GM21367 (cell line): ENCODE measurements around the gene GRM5.
"Not testable (repeated sequence)": the region's sequence is repeated elsewhere in the genome, so short reads cannot be mapped to it uniquely, and the experiment has no call there.

Experiments
- ATAC-seq: cut with Tn5 transposase; IDR thresholded peaks from one replicate; pipeline ENCODE4 v1.9.1; 2021; ENCODE audit not compliant: unreplicated experiment

Gene GRM5

DNA sequence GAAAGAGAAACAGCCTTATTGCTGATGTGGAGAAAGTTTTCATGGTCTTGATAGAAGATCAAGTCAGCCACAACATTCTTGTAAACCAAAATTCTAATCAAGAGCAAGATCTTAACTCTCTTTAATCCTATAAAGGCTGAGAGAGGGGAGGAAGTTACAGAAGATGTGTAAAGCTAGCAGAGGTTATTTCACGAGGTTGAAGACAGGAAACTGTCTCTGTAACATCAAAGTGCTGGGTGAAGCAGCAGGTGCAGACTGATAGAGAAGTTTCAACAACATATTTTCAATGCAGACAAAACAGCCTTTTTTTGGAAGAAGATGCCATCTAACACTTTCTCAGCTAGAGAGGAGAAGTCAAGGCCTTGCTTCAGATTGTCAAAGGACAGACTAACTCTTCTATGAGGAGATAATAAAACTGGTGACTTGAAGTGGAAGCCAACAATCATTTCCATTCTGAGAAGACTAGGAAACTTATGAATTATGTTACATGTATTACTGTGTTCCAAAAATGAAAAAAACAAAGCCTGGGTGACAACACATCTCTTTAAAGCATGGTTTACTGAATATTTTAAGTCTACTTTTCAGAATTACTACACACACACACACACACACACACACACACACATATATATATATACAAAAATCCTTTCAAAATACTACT lies 221.9 kb downstream of the GRM5 start:
- ATAC-seq: not testable (repeated sequence)

DNA sequence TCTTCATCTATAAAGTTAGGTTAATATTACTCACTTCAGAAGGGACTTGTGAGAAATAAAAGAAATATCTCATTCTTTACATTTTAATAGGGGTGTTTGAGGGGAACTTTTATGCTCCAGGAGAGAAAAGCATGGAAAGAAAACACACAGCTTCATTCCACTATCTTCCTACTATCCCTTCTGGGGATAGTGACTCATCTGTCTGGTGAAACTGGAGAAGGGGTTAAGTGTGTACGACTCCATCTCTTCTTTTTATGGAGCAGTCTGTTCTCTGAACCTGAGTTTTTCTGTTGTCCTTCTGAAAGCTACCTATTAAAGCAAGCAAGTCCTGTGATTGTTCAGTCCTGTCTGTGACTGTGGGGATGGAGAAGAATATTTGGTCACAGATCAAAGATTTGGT lies 227.6 kb downstream of the GRM5 start:
- ATAC-seq: not testable (repeated sequence)

DNA sequence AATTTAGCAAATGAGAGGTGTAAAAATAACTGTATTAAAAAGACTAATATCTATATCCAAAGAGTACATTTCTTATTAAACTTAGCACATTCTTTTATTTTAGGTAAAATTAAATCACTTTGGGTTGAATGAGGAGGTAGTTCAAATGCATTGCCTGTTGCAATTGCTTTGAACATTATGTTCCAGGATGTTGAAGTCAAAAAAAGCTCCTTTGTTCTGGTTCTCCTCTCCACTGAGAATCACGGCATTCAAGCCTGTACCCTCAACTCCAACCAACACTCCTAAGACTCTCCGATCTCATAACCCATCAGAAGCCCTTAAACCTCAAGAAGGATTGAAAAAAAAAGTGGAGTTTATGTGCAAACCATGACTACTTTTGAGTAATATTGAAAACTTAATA lies 230.1 kb downstream of the GRM5 start:
- ATAC-seq: not testable (repeated sequence)

DNA sequence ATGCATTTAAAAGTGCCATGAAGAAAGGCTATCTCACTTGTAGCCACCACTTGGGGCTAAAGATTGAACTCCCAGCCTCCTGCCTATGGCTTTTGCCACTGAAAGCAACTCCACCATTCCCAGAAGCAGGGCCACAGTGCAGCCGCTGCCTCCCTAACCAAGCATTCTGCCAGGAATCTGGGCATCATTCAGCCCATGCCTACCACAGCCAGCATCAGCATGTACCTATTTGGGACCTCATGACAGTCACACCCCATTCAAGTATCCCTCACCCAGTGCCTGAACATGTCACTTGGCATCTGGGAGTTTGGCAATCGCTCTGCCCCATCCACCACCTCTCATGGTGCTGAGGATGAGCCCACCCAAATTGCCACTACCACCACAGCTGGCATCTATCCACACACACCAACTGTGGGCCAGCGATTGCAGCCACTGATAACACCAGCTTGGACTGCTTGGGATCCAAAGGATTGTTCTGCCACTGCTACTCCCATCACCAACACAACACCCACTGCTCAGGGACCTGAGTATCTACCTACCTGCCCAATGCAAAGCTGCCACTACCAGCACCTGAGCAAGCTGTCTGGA lies 234.4 kb downstream of the GRM5 start:
- no peak for ATAC-seq

DNA sequence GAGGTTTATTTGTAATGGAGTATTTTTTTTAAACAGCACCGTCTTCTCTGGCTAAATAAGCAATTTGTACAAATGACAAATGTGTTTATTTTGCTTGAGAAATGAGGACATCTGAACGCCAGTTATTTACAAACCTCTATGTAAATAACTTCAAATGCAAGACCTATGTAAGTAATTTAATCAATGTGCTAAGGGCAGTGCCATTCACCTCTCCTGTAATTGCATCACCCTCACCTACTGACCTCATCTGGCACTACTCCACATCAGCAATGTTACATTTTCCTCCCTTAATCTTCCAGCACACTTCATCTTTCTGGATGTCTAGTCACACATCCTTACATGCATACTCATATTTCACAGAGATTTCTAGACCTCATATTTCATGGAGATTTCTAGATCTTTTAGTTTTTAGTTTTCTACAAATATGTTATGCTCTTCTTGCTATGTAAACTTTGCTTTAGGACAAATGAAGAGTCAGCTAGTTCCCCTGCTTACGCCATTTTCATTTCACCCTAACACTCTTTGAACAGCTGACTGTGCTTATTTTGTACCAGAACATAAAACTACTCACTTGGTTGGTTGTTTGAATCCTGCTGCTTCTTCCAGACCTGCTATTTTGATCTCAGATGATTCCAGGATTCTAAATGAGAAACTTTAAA lies 238.6 kb downstream of the GRM5 start:
- ATAC-seq: no peak

DNA sequence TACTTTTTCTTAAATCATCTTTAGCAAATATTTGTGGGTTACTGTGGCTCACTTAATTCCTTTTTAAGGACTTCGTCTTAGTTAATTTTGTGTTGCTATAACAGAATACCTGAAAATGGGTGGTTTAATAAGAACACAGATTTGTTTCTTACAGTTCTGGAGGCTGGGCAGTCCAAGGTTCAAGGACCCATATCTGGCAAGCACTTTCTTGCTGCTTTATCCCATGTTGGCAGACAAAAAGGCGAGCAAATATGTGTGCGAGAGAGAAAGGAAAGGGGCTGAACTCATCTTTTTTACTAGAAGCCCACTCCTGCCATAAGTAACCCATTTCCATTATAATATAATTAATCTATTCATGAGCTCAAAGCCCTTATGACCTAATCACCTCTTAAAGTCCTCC lies 246.2 kb downstream of the GRM5 start:
- ATAC-seq: no peak

DNA sequence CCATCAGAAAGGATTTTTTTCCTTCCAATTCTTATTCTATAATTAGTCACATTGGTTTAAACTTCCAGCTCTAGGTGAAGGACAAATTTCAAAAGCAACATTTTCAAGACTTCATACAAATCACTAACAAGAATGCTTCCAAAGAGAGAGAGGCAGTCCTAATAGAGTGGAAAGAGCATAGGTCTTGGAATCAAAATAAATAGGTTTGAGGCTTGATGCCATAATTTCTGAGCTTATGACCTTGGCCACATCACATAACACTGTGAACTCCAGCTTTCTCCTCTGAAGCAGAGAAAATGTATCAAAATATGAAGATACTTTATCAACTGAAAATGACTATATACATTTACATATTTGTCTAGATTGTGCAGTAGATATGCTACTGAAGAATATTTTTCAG lies 246.8 kb downstream of the GRM5 start:
- ATAC-seq: no peak

DNA sequence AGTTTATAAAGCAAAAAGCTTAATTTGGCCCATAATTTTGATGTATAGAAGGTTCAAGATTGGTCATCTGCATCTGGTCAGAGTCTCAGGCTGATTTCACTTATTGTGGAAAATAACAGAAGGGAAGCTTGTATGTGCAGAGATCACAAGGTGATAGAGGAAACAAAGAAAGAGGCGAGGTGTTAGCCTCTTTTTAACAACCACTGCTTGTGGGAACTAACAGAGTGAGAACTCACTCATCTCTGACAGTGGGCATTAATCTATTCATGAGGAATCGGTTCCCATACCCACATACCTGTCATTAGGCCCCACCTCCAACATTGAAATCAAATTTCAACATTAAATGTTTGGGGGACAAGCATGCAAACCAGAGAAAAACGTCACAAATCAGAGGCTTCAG lies 250.3 kb downstream of the GRM5 start:
- no peak for ATAC-seq

DNA sequence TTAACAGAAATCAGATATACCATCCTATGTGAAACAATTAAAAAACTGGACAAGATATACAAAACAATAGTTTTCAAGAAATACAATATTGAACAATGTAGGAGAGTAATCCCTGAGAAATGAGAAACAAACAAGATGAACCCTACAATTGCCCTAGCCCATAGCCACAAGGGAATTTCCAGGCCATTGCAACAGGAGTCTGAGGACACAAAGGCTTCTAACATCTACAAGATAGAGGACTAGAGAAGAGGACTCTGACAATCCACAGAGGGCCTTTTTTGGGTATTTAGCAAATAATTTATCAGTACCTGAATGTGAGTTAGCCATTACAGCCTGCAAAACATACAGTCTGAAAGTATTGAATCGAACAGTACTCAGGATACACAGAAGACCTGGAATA lies 251.7 kb downstream of the GRM5 start:
- no peak for ATAC-seq

DNA sequence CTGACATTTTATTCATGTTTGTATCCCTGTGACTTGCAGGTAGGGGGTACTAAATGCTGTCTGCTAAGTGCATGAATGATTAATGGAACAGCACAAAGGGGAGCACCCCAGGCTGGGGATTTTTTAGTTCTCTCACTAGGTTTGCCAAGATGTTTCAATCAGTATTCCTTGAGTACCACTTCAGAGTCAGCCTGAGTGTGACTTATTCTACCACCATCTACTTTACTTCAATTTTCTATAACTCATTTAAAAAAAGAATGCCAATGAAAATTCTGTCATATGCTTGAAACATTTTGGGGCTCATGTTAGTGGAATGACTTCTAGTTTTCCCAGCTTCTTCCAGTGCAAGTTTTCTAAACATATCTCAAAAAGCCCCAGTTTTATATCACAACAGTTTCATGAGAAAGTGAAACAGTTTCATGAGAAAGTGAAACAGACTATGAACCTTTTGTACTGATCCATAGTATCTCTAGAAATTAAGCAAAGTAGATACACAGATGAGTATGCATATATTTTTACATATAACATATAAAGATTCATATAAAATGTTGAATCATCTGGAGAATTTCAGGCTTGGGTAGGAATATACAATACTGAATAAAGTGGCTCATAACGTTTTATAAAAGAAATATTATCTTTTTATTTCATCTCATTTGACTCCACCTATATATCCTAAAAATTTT lies 252.4 kb downstream of the GRM5 start:
- peak; percentile 91 for ATAC-seq

DNA sequence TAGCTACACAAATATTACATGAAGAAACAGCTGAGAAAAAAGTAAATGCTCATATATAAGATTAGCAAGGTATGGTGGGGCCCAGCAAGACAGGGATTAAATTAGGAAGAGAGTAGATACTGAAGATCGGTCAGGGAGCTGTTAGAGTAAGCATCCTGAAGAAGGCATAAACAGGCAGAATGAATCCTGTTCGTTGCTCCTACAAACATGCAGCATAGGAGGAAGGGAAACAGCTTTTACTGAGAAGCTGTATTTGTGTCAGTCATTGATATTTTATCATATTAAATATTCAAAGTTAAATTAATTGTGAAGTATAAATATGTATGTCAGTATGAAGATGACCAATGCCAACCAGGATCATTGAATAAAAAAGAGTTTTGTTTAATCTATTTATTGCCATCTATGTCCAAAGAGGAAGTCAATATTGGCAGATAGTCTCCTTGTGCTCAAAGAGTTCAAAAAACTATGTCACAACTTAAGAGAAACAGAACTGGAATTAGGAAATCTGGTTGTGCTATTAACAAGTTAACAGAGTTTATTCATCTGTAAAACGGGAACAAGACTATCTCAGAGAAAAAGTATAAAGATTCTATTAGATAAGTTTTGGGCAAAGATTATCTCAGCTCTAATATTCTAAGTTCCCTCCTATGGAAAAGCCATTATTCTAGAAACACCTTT lies 255.2 kb downstream of the GRM5 start:
- ATAC-seq: no peak

DNA sequence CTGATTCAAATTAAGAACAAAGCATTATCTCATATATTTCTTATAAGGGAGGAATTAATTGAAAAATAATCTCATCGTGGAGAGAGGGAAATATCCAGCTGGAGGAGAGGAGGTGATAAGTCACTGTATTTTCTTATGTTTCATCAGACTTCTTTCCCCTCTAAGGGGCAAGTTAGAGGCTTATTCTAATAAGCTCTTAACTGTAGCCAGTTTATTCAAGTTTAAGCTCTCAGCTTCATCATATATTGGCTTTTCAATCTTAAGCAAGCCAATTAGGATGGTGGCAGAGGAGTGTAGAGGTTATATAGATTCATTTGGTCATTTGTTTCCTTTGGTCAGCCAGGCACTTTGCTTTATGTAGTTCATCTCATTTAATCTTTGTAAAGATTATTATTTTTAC lies 256.7 kb downstream of the GRM5 start:
- ATAC-seq: no peak

DNA sequence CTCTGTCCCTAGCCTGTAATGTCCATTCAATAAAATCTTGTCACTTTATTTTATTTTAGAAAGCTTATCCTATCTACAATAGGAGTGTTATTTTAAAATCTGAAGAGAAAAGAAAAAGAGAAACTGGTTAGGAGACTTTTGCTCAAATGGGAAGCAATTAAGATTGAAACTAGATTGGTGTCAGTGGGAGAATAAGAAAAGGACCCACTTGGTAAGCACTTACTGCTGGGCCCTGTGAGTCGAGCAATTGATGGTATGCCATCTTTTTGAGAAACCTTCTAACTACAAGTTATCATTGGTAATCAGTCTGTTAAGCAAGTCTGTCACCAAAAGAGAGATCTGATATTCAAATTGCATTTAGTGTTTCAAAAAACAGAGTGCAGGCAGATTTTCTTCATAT lies 258.4 kb downstream of the GRM5 start:
- no peak for ATAC-seq

DNA sequence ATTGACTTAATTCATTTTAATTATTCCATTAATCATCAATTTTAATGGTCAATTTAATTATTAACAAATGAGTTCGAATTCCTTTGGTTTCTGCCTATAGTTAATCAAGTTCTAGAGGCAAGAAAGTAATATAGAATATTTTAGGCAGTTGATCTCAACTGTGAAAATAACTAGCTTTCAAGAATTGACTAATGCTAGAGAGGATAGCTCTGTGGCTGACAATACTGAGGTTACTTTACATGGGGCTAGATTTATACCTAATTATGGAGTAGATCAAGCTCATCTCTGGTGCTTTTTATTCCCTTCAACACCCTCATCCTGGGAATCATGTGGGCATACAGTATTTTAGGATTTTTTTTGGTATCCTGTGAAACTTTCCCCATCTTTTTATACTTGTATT lies 259.4 kb downstream of the GRM5 start:
- no peak for ATAC-seq

DNA sequence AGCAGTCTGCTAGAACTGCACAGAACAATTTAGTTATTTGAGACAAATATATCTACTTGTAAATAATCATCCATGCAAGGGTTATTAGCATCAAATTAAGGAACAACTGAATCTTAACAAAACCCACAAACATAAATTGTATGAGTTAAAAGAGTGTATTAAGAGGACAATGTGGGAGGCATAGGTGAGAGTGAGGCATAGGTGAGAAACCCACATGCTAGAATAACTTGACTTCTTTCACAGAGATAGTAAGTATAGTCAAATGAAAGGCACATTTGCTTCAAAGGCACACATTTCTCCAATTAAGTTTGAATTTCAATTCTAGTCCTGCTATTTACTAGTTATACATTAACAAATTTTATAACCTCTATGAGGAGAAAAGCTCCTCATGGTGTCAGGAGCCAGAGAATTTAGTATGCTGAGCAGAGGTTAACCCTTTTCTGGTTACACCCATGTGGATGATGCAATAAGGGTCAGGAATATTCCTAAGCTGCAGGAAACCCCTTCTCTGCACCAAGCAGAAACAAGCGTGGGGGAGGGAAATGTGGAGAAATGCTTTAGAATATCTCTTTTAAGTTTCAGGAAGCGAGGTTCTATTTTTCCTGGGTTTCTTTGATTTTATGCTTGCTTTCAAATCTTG lies 264.2 kb downstream of the GRM5 start:
- ATAC-seq: no peak

DNA sequence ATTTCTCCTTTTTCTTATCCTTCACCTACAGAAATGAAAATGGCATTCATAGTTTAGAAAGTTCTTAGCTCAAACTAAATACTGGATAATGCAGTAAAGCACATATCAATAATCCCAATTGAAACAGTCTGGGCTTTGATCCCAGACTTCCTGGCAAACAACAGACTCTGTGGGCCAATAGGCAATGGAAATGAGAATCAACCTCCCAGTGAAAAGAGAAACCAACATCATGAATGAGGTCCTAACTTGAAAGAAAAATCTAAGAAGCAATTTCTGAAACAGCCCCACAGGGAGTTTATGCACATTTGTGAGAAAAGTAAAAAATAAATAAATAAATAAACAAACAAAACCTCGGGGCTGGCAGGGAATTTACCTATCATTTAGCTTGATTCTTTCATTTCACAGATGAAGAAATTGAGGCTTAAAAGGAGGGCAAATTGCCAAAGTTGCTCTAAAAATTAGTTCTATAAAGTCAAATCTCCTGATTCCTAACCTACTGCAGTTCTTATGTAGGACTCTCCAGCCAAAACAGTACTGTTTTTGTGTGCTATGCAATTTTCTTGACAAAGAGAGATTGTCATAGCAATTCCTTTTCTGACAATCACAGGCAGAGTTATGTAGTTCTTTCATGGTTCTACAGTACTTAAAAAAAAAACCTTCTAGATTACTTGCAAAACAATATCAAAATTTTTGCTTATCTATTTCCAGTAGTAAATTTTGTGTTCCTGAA lies 265.8 kb downstream of the GRM5 start:
- no peak for ATAC-seq

DNA sequence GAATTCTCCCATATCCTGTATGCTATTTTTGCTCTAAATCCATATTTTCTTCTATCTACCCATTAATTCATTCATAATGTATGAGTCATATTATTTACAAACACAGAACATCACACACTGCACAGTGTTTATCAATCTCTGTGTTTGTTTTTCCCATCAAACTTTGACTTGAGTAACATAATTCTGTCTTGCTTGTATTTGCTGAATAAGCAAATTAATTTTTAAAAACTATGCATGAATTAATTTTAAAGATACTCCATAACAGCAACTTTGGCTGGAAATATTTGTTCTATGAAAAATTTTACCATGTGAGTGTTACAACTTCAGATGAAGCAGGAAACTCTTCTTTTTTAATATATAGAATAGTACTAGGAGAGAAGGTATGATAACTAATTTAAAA lies 275.6 kb downstream of the GRM5 start:
- no peak for ATAC-seq

DNA sequence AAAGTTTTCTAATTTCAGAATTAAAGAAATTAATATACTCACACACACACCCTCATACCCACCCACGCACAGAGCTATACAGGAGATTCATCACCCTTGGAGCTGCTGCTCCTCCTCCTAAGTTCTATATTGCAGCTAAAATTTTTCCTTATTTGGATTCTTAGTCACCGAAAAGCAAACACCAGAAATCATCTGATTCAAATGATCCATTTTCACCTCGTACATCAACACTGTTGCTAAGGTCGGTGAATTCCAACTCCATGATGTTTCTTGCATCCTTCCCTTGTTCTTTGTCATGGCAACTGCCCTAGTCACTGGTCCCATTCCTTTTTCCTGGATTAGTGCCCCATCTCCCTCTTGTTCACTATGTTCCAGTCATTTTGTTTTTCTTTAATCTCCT lies 286.2 kb downstream of the GRM5 start:
- no peak for ATAC-seq

DNA sequence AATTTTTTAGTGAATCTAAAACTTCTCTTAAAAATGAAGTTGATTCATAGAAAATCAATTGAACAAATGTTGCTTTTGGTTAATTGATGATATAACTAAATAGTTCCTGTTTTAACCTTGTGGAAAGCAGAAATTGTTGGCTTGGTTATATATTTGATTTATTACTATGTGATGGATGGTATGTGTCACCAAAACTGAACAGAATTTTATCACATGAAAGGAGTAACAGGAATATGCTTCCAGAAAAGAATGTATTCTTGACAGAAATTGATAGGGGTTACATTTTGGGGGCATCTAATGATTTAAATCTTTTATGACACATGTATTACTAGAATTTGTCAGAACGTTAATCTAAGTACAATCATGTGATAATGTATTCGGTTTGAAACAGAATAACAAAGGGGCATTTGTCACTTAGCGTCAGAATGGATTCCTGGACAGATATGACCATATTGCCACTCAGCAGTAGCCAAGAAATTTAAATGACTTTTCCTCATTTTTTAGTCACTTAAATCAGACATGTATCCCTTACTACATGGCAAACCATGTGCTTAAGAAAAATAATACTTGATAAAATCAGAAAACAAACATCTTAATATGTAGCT lies 295.2 kb downstream of the GRM5 start:
- no peak for ATAC-seq

DNA sequence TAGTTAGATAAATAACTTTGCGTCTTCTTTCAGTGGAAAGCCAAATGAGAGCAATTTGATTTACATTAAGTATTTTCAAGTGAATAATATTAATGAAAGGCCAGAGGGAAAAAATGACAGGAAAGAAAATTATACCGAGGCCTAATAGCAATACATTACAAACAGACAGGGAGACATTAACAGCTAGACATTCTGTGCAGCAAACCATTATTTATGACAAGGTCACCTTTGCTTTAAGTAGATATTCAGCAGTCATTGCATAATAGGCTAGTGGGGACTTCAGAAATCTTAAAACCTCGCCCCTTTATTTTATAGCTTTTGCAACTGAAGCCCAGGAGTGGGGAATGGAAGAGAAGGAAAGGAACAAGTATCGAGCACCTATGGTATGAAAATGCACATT lies 321.6 kb downstream of the GRM5 start:
- no peak for ATAC-seq
